Left kidney (tissue), 8 donors: ENCODE results near the gene LGALS9C. TPM values are rescaled to one million over a fixed set of nuclear protein-coding genes. Genes with fewer than 3 reads are reported as not detected.
"Not testable (repeated sequence)": the region's sequence is repeated elsewhere in the genome, so short reads cannot be mapped to it uniquely, and the experiment has no call there.

ENCODE experiments used
- DNase-seq: peaks from one replicate; pipeline ENCODE4 v3.0.0-alpha.2; 2013
- long read RNA-seq, 8 donors: transcript quantifications; one replicate each; lab custom pipeline, GENCODE V29; 2026
- polyA plus RNA-seq: library from polyadenylated mRNA; unstranded; fragments of 120-200 nt; gene quantifications from one replicate; pipeline ENCODE4 v1.2.1, GENCODE V29; 2013; ENCODE audit not compliant: insufficient read length

The LGALS9C gene
- polyA plus RNA-seq = not detected
- long read RNA-seq, donor 1 = 0 reads
- long read RNA-seq, donor 2 = 0 reads
- long read RNA-seq, donor 3 = 0 reads
- long read RNA-seq, donor 4 = 0 reads
- long read RNA-seq, donor 5 = 0 reads
- long read RNA-seq, donor 6 = 0 reads
- long read RNA-seq, donor 7 = 0 reads
- long read RNA-seq, donor 8 = 0 reads

GRCh38 chr17:18476508-18477308, at the start of gene LGALS9C:
LGALS9C (plus strand) TSS chr17:18476789; CDS start chr17:18476855, 66 bp downstream.
- DNase-seq = not testable (repeated sequence)

- not testable (repeated sequence) for DNase-seq
Measured at GRCh38 chr17:18432206-18432605, 44.4 kb upstream of the LGALS9C start.

DNA sequence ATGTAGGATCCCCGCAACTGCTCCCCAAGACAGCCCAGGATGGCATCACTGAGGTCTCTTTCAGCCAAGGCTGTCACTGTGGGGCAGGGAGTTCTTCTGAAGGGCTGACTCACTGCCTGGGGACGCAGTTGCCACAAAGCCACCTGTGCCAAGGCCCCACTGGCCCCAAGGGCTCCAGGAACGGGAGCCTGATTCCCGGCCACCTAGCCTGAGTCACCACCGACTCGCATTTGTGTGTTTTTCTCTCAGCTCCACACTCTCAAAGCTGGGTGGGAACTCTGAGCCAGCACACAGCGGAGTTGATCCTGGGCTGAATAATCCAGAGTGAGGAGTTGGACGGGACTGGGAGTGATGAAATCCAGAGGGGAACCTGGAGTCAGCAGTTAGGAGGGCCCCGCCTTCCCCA, 37.1 kb upstream of the LGALS9C start:
- DNase-seq = not testable (repeated sequence)

GRCh38 chr17:18442093-18442492, 34.5 kb upstream of the LGALS9C start:
- not testable (repeated sequence) for DNase-seq

DNA sequence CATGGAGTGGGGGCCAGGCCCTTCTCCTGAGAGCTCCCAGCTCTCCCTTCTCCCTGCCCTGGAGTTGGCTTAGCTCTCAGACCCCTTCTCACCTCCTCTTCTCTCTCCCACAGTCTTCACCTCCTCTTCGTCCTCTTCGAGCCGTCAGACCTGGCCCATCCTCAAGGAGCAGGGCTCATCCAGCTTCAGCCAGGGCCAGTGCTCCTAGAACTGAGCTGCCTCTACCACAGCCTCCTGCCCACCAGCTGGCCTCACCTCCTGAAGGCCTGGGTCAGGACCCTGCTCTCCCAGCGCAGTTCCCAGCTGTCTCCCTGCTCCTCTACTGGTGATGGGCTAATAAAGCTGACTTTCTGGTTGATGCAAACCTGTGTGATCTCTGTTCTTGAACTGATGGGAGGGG, 34.1 kb upstream of the LGALS9C start:
- DNase-seq = not testable (repeated sequence)

GRCh38 chr17:18447476-18448205, 28.9 kb upstream of the LGALS9C start:
- not testable (repeated sequence) for DNase-seq

GRCh38 chr17:18448311-18448710, 28.3 kb upstream of the LGALS9C start:
- DNase-seq = not testable (repeated sequence)

DNA sequence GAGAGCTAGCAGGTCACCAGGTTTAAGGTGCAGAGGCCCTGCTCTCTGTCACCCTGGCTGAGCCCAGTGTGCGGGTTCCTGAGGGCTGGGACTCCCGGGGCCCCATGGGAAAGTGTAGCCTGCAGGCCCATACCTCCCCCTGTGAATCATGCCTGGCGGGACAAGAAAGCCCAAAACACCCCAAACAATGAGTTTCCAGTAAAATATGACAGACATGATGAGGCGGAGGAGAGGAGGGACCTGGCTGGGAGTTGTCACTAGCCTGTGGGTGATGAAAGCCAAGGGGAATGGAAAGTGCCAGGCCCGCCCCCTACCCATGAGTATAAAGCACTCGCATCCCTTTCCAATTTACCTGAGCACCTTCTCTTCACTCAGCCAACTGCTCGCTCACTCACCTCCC, 26.8 kb upstream of the LGALS9C start:
- DNase-seq = not testable (repeated sequence)

- not testable (repeated sequence) for DNase-seq
Measured at GRCh38 chr17:18450998-18451397, 25.6 kb upstream of the LGALS9C start.

GRCh38 chr17:18451969-18452368, 24.6 kb upstream of the LGALS9C start:
- DNase-seq = not testable (repeated sequence)

GRCh38 chr17:18459035-18459434, 17.6 kb upstream of the LGALS9C start:
- DNase-seq = not testable (repeated sequence)

DNA sequence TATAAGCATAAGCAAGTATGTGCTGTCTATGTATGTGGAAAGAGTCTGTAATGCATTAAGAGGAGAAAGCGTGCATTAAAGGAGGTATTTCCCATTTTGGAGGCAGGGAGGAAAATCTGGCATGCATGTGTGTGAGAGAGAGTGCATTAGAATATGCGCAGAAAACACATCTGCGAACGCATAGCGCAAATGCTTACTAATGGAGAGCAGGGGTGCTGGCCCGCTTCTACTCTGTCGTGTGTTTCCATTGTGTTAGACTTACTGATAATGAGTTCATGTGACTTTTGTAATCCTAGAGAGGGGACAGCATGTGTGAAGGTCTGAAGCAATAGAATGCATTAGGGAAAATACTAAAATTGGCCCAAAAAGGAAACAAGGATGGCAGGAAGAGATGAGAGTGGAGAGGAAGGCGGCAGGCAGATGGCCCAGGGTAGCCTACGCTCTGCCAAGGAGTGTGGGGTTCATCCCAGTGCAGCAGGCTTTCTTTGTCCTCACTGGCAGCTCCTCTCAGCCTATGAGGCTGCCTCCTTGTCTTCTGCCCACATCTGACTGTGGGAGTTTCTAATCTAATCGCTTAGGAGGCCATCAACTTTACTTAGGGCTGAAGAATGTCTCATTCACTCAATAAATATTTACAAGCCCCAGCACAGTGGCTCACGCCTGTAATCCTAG, 12.6 kb upstream of the LGALS9C start:
- not testable (repeated sequence) for DNase-seq

- DNase-seq = not testable (repeated sequence)
Measured at GRCh38 chr17:18466250-18466983, 10.2 kb upstream of the LGALS9C start.

DNA sequence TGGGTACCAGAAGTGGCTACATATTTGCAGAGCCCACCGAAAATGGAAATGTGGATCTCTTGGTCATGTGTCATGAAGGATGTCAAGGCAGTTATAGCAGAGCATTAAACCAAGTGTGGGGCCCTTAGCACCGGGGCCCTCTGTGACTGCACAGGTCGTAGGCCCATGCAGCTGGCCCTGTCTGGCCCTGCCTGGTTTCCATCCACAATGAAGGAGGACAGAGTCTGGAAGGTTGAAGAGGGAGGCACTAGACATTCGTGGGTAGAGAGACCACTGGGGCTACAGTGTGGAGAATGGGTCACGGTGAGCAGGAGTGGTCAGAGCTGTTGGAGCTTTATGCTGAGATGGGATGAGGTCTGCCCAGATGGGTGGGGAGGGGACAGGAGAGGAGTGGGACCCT, 9.6 kb upstream of the LGALS9C start:
- DNase-seq = not testable (repeated sequence)

- not testable (repeated sequence) for DNase-seq
Measured at GRCh38 chr17:18468472-18469171, 8.0 kb upstream of the LGALS9C start.

DNA sequence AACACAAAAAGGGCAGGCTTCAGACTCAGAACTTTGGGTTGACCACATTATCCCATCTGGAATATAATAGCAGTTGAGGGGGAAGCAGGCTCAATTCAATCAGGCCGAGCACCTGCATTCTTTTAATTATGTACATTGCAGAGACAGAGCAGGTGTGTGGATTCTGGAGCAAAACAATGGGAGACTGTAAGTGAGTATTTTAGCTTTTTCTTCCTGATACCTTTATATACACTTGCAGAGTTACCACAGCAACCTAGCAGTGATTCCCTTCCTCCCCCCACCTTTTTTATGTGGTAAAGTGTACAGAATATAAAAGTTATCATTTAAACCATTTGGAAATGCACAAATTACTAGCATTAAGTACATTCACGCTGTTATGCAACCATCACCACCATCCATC, 6.8 kb upstream of the LGALS9C start:
- not testable (repeated sequence) for DNase-seq

DNA sequence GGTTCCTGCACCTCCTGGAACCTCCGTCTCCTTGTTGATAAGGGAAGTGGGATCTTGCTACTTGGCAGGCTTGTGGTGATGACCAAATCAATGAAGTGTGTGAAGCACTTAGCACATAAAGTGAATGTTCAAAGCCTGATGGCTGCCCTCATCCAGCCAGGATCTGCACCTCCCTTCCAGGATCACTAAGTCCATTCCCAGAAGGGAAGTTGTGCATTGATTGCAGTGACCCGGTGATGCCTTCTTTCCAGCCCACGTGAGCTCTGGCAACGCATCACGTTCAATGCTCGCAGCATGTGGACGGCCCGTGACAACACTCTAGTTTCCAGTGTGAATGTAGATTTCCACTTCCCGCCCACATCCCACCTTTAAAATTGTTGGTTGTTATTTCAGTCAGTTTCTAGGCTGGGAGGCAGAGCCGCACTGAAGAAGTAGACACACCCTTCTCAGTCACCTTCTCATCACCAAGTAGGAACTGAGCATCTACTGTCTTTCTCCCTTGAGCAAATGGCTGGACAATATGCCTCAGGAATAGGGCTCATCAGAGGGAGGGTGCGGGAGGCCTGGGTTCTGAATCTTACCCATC, 6.2 kb upstream of the LGALS9C start:
- DNase-seq = not testable (repeated sequence)

GRCh38 chr17:18473967-18474366, 2.6 kb upstream of the LGALS9C start:
- not testable (repeated sequence) for DNase-seq

DNA sequence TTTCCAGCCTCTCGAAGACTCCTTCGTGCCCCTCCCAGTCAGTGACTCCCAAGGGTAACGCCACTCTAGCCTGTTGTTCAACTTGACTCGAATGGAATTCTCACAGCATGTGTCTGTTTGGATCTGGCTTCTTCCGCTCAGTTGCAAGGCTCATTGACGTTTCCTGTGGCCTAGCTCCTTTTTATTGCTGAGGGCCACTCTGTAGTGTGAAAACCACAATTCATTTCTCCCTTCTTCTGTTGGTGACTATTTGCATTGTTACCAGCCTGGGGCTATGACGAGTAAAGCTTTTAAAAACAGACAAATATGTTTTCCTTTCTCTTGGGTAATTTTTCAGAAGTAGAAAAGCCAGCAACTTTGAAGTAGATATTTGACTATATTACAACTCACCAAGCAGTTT, 1.8 kb upstream of the LGALS9C start:
- not testable (repeated sequence) for DNase-seq

DNA sequence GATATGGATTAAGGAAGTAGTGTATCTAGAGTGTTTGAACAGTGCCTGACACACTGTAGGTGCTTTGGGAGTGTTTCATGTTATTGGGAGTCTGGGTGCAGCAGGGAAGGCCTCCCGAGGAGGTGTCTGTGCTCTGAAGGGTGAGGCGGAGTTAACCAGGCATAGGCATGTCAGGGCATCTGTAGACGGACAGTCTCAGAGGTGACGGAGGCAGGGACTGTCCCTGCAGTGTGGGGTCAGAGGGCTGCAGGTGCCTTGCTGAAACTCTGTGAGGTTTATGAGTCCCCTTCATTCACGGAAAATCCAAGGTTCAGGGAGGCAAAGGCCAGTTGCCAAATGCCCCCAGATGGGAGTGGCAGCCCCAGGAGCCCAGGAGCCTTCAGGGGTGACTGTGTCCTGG, 778 bp downstream of the LGALS9C start:
- DNase-seq = not testable (repeated sequence)
